H9 (cell line): Measurements from ENCODE around the gene TSEN15. TPM values are rescaled to one million over a fixed set of nuclear protein-coding genes. Genes with fewer than 3 reads are reported as not detected.

Experiments used
- DNase-seq: peaks from one replicate; pipeline ENCODE4 v3.0.0-alpha.2; 2017
- H2AFZ ChIP-seq: one replicate; pipeline ENCODE4 v1.6.1; 2013; ENCODE audit warnings: mild to moderate bottlenecking, low read length, control low read depth, moderate library complexity
- H2AK5ac ChIP-seq: 2 replicates; pipeline ENCODE4 v1.6.1; 2013; ENCODE audit warnings: low read length, control low read depth, mixed read lengths; ENCODE audit not compliant: insufficient read length
- H2BK120ac ChIP-seq: one replicate; pipeline ENCODE4 v1.6.1; 2013; ENCODE audit warnings: low read depth, mild to moderate bottlenecking, low read length, control low read depth, inconsistent platforms; ENCODE audit not compliant: poor library complexity, severe bottlenecking
- H2BK12ac ChIP-seq: 2 replicates; pipeline ENCODE4 v1.6.1; 2013; ENCODE audit warnings: low read length, control low read depth, mixed read lengths, low read depth; ENCODE audit not compliant: insufficient read length
- H2BK15ac ChIP-seq: 2 replicates; pipeline ENCODE4 v1.6.1; 2013; ENCODE audit warnings: low read depth, low read length, control low read depth
- H2BK20ac ChIP-seq: one replicate; pipeline ENCODE4 v1.6.1; 2013; ENCODE audit warnings: low read depth, mild to moderate bottlenecking, low read length, control low read depth, inconsistent platforms; ENCODE audit not compliant: poor library complexity, severe bottlenecking
- H2BK5ac ChIP-seq: 2 replicates; pipeline ENCODE4 v1.6.1; 2013; ENCODE audit warnings: low read length, control low read depth, mixed read lengths; ENCODE audit not compliant: insufficient read length
- H3K14ac ChIP-seq: 2 replicates; pipeline ENCODE4 v1.6.1; 2013; ENCODE audit warnings: low read length, control low read depth; ENCODE audit not compliant: insufficient read depth
- H3K18ac ChIP-seq: 2 replicates; pipeline ENCODE4 v1.6.1; 2013; ENCODE audit warnings: low read depth, mild to moderate bottlenecking, mixed read lengths, low read length, control low read depth; ENCODE audit not compliant: insufficient read length
- H3K23ac ChIP-seq: 2 replicates; pipeline ENCODE4 v1.6.1; 2013; ENCODE audit warnings: low read length, control low read depth, mixed read lengths, low read depth; ENCODE audit not compliant: insufficient read length
- H3K23me2 ChIP-seq: 2 replicates; pipeline ENCODE4 v1.6.1; 2013; ENCODE audit warnings: low read depth, mild to moderate bottlenecking, mixed read lengths, low read length, control low read depth; ENCODE audit not compliant: insufficient read length, poor library complexity, severe bottlenecking
- H3K27ac ChIP-seq: 2 replicates; pipeline ENCODE4 v1.5.1; 2013; ENCODE audit warnings: low read length, control low read depth, mixed read lengths, low read depth; ENCODE audit not compliant: insufficient read length
- H3K27me3 ChIP-seq: 2 replicates; pipeline ENCODE4 v1.6.1; 2013; ENCODE audit warnings: low read length, control low read depth, inconsistent platforms; ENCODE audit not compliant: insufficient read depth
- H3K4ac ChIP-seq: 2 replicates; pipeline ENCODE4 v1.6.1; 2013; ENCODE audit warnings: low read depth, mild to moderate bottlenecking, control low read depth, inconsistent platforms, low read length, moderate library complexity
- H3K4me1 ChIP-seq: 2 replicates; pipeline ENCODE4 v1.6.1; 2013; ENCODE audit warnings: low read length, control low read depth, inconsistent platforms; ENCODE audit not compliant: insufficient read depth
- H3K4me2 ChIP-seq: 2 replicates; pipeline ENCODE4 v1.6.1; 2013; ENCODE audit warnings: low read length, control low read depth, mixed read lengths; ENCODE audit not compliant: insufficient read length, insufficient read depth
- H3K56ac ChIP-seq: 2 replicates; pipeline ENCODE4 v1.6.1; 2013; ENCODE audit warnings: low read depth, mild to moderate bottlenecking, mixed read lengths, low read length, control low read depth; ENCODE audit not compliant: insufficient read length
- H3K79me1 ChIP-seq: 2 replicates; pipeline ENCODE4 v1.6.1; 2013; ENCODE audit warnings: low read depth, mild to moderate bottlenecking, moderate library complexity, low read length, control low read depth, inconsistent platforms; ENCODE audit not compliant: insufficient read depth, poor library complexity, severe bottlenecking
- H3K79me2 ChIP-seq: 2 replicates; pipeline ENCODE4 v1.6.1; 2013; ENCODE audit warnings: low read length, control low read depth, inconsistent platforms; ENCODE audit not compliant: insufficient read depth
- H3K9ac ChIP-seq: 2 replicates; pipeline ENCODE4 v1.6.1; 2013; ENCODE audit warnings: low read length, control low read depth, mixed read lengths; ENCODE audit not compliant: insufficient read length; ENCODE audit errors: extremely low read depth
- H3K9me3 ChIP-seq: one replicate; pipeline ENCODE4 v1.6.1; 2013; ENCODE audit warnings: low read depth, low read length, inconsistent platforms; ENCODE audit not compliant: control insufficient read depth
- H3T11ph ChIP-seq: one replicate; pipeline ENCODE4 v1.6.1; 2013; ENCODE audit warnings: mild to moderate bottlenecking, low read length, control low read depth, inconsistent platforms
- H4K20me1 ChIP-seq: one replicate; pipeline ENCODE4 v1.6.1; 2013; ENCODE audit not compliant: control insufficient read depth, insufficient read length, insufficient read depth
- H4K5ac ChIP-seq: 2 replicates; pipeline ENCODE4 v1.6.1; 2013; ENCODE audit warnings: low read depth, mild to moderate bottlenecking, mixed read lengths, low read length, control low read depth; ENCODE audit not compliant: insufficient read length
- H4K8ac ChIP-seq: replicated peaks from 2 replicates; pipeline ENCODE4 v1.6.1; 2013; ENCODE audit warnings: low read length, control low read depth, mixed read lengths, low read depth; ENCODE audit not compliant: insufficient read length
- H4K91ac ChIP-seq: 2 replicates; pipeline ENCODE4 v1.6.1; 2013; ENCODE audit warnings: low read depth, mild to moderate bottlenecking, moderate library complexity, mixed read lengths, low read length, control low read depth; ENCODE audit not compliant: insufficient read length
- H3K27ac Mint-ChIP-seq, 3 experiments: 2 replicates in 2 of 3; 3 replicates in 1 of 3; pipeline ENCODE4 v1.8.0; 2020 to 2021; ENCODE audit warnings: mixed read lengths in 3 of 3, mild to moderate bottlenecking in 1 of 3, moderate library complexity in 1 of 3
- H3K27me3 Mint-ChIP-seq: 2 replicates; pipeline ENCODE4 v1.8.0; 2021; ENCODE audit warnings: low read depth, mild to moderate bottlenecking, moderate library complexity, mixed read lengths
- H3K36me3 Mint-ChIP-seq, 3 experiments: 2 replicates in 2 of 3; 3 replicates in 1 of 3; pipeline ENCODE4 v1.8.0; 2020 to 2021; ENCODE audit warnings: low read depth in 3 of 3, mixed read lengths in 3 of 3; ENCODE audit not compliant: insufficient read depth in 1 of 3
- H3K4me1 Mint-ChIP-seq, 2 experiments: 2 replicates each; pipeline ENCODE4 v1.8.0; 2020; ENCODE audit warnings: mixed read lengths in 2 of 2
- H3K4me3 Mint-ChIP-seq, 2 experiments: 2 replicates in 1 of 2; 3 replicates in 1 of 2; pipeline ENCODE4 v1.8.0; 2020 to 2021; ENCODE audit warnings: mild to moderate bottlenecking in 2 of 2, mixed read lengths in 2 of 2, moderate library complexity in 1 of 2
- H3K9me3 Mint-ChIP-seq, 2 experiments: 2 replicates in 1 of 2; 3 replicates in 1 of 2; pipeline ENCODE4 v1.8.0; 2020; ENCODE audit warnings: mild to moderate bottlenecking in 2 of 2, mixed read lengths in 2 of 2, moderate library complexity in 1 of 2
- WGBS: extraction: QIAGEN DNeasy Blood & Tissue Kit; methylation state at CpG from one replicate; pipeline ENCODE4 v1.1.7; 2013; ENCODE audit warnings: missing lambda C conversion rate, low lambda C conversion rate, mixed read lengths; ENCODE audit not compliant: insufficient read length; ENCODE audit errors: extremely low coverage; 5-methylcytosine and 5-hydroxymethylcytosine counted together
- total RNA-seq: library from RNA; stranded (reverse); gene quantifications from 2 replicates; pipeline ENCODE4 v1.2.1, GENCODE V29; 2021
- TF ChIP-seq, protein P1 (sequence below): fragments of 200-600 bp; sonication (generic); conservative IDR thresholded peaks from 3 replicates; pipeline ENCODE4 v1.8.0; 2021; ENCODE audit warnings: antibody characterized with exemption, mild to moderate bottlenecking

TSEN15 gene
- total RNA-seq, 1 experiment from 2014 or later, result 21.9 TPM

DNA sequence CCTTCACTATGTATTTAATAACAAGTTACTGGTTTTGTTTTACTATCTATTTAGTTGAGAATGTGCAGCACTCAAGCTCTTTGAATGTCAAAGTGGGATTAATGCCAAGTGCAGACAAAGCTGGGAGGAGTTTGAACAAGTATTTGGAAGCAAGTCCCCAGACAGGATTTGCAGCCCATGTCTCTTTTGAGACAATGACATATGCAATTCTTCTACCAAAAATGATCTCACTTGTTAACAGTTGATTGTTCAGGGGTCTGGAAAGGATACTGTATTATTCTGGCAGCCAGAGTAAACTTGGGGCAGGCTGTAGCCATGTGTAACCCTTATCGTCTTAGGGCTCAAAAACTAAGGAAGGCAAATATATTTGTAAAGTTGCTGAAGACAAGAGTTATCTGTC is 29.8 kb upstream of the TSEN15 start:
- no peak overlapping the region for H3K23ac ChIP-seq
- no peak overlapping the region for H2AK5ac ChIP-seq
- peaks cover 7% of the 10 kb centered on the region; the same call in 1 of the 2 replicates for H3K4me1 ChIP-seq
- TF ChIP-seq, protein P1, sequence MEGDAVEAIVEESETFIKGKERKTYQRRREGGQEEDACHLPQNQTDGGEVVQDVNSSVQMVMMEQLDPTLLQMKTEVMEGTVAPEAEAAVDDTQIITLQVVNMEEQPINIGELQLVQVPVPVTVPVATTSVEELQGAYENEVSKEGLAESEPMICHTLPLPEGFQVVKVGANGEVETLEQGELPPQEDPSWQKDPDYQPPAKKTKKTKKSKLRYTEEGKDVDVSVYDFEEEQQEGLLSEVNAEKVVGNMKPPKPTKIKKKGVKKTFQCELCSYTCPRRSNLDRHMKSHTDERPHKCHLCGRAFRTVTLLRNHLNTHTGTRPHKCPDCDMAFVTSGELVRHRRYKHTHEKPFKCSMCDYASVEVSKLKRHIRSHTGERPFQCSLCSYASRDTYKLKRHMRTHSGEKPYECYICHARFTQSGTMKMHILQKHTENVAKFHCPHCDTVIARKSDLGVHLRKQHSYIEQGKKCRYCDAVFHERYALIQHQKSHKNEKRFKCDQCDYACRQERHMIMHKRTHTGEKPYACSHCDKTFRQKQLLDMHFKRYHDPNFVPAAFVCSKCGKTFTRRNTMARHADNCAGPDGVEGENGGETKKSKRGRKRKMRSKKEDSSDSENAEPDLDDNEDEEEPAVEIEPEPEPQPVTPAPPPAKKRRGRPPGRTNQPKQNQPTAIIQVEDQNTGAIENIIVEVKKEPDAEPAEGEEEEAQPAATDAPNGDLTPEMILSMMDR, result no peak
- H2BK12ac ChIP-seq, result no peak overlapping the region
- H3K79me2 ChIP-seq, result no peaks in the 10 kb centered on the region
- H2BK120ac ChIP-seq, result no peak overlapping the region
- no peaks in the 10 kb centered on the region for H3K23me2 ChIP-seq
- H3K9ac ChIP-seq, result no peak overlapping the region
- H2BK20ac ChIP-seq, result no peak overlapping the region
- H4K20me1 ChIP-seq, result no peaks in the 10 kb centered on the region
- peaks cover 32 to 36% of the 10 kb centered on the region in 2 experiments for H3K4me1 Mint-ChIP-seq
- no peak overlapping the region for H3T11ph ChIP-seq
- H3K79me1 ChIP-seq, result no peaks in the 10 kb centered on the region
- no CpG with 5 or more reads among the region's 1 CpG for WGBS
- H2BK15ac ChIP-seq, result no peak overlapping the region
- H3K18ac ChIP-seq, result no peak overlapping the region
- H2AFZ ChIP-seq, result no peak overlapping the region
- DNase-seq, result no peak
- H3K9me3 Mint-ChIP-seq, result no peaks in the 10 kb centered on the region; a peak in 1 of 5 replicates
- no peak overlapping the region for H2BK5ac ChIP-seq
- H3K27ac ChIP-seq, result no peak overlapping the region
- no peak overlapping the region for H3K4me3 Mint-ChIP-seq
- no peaks in the 10 kb centered on the region for H3K9me3 ChIP-seq
- no peaks in the 10 kb centered on the region for H3K36me3 Mint-ChIP-seq
- no peak overlapping the region for H3K4me2 ChIP-seq
- no peak overlapping the region for H4K91ac ChIP-seq
- H3K27me3 Mint-ChIP-seq, result peaks cover 57% of the 10 kb centered on the region
- H3K27me3 ChIP-seq, result peaks cover 3% of the 10 kb centered on the region; the same call in 1 of the 2 replicates
- H4K5ac ChIP-seq, result no peak overlapping the region
- H3K27ac Mint-ChIP-seq, result no peak overlapping the region
- H3K14ac ChIP-seq, result no peak overlapping the region
- no peak overlapping the region for H4K8ac ChIP-seq
- H3K56ac ChIP-seq, result no peak overlapping the region
- no peak overlapping the region for H3K4ac ChIP-seq
